Measurements from ENCODE around the gene MYLK3.

MYLK3 gene

GRCh38 chr16:46718214-46718613 is 29.9 kb downstream of the MYLK3 start:
- ATAC-seq = no peak
- no peaks in the 10 kb centered on the region for H3K4me1 Mint-ChIP-seq

DNA sequence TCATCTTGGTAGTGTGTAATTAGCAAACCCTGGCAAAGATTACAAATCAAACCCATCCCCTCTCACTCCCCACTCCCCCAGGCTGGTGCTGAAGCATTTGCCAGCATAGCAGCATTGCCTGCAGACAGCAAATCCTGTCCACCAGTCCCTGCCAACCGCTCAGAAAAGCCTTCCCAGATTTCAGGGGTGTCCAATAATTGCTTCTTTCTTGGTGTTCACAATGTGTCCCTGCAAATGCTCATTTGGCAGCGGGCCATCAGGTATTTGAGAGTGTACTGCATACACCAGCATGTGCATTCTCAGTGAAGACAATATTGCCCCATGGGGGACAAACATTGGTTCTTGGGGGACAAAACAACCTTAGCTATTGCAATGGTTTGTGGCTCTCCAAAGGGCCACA is 30.5 kb downstream of the MYLK3 start:
- no peaks in the 10 kb centered on the region for H3K4me1 Mint-ChIP-seq
- ATAC-seq (no peak), DNase-seq (ENCODE audit: low spot score in 2 of 2) (no peak)
- H3K4me3 Mint-ChIP-seq = no peak overlapping the region
- no peaks in the 10 kb centered on the region for H3K9me3 Mint-ChIP-seq
- H3K36me3 Mint-ChIP-seq = no peaks in the 10 kb centered on the region
- no peak overlapping the region for H3K27ac Mint-ChIP-seq

More at GRCh38 chr16:46718214-46718613, 29.9 kb downstream of the MYLK3 start:
- DNase-seq (ENCODE audit: low spot score in 2 of 2) = no peak
- Mint-ChIP-seq H3K4me3 (no peak overlapping the region), H3K36me3 (no peaks in the 10 kb centered on the region), H3K9me3 (no peaks in the 10 kb centered on the region), H3K27ac (no peak overlapping the region)

DNA sequence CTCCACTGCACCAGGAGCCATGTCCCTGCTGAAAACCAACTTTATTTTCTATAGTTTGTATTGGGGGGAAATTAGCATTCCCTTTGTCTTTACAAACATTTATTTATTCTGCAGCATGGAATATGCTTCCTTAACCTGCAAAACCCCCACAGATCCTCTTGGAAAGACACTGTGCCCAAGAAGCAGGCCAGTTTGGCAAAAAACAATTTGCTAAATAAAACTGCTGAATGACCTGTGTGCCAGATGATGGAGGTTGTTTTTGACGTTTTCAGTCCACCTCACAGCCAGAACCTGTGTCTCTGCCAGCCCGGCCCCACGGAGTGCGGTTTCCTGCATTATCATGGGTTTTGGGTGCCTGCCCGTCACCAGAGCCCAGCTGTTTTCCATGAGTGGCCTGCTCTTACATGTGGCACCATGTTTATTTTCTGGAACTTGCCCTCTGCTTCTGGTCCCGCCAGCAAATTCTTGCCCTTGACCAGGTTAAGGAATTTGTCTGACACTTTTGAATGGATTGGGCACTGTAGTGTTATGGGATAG is 32.3 kb downstream of the MYLK3 start:
- ATAC-seq (no peak), DNase-seq (ENCODE audit: low spot score in 2 of 2) (no peak)
- Mint-ChIP-seq H3K4me1 (no peaks in the 10 kb centered on the region), H3K9me3 (no peaks in the 10 kb centered on the region), H3K4me3 (no peak overlapping the region), H3K36me3 (no peaks in the 10 kb centered on the region), H3K27ac (no peak overlapping the region)

DNA sequence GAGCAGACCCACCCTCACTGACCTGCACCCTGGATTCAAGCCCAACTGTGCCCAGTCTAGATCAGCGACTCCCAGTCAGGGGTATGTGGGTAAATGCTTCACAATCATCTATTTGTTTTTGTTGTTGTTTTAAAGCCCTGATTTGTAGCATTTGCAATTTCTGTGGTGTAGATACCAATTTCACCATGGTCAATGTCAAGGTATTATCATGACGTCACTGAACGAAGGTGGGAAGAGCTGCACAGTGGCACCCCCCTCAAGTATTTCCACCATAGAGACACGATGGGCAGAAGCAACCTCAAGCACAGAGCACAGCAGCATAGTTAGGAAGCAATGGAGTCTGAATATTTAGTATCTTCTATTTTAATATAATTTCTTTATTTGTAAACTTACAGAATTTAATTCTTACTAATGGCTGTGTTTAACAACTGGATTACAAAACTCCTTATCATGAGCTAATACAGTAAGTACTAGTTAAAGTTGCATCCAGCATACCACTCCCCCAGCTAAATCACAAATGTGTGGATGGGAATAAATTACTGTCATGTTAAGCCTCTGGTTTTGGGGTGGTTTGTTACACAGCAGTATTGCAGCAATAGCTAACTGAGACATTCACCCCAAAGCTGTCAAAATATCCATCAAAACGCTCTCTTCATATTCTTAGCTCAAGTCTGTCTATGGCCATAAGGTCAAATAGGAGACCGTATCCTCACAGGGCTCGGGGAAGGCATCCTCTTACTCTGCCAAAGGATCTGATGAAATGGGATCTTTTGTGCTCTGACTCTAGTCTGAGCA is 33.1 kb downstream of the MYLK3 start:
- H3K4me1 Mint-ChIP-seq = no peaks in the 10 kb centered on the region
- H3K36me3 Mint-ChIP-seq = no peaks in the 10 kb centered on the region
- no peaks in the 10 kb centered on the region for H3K9me3 Mint-ChIP-seq
- H3K27ac Mint-ChIP-seq = no peak overlapping the region
- DNase-seq (ENCODE audit: low spot score in 2 of 2) (no peak), ATAC-seq (no peak)
- H3K4me3 Mint-ChIP-seq = no peak overlapping the region

DNA sequence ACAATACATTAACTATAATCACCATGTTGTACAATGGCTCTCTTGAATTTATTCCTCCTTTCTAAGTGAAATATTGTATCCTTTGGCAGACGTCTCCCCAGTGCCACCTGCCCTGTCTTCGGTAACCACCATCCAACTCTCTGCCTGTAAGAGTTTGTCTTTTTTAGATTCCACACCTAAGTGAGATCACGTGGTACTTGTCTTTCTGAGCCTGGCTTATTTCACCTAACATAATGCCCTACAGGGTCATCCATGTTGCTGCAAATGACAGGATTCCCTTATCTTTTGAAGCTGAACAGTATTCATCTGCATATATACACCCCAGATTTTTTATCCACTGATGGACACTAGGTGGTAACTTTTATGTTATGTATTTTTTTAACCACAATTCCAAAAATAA is 34.5 kb downstream of the MYLK3 start:
- no peaks in the 10 kb centered on the region for H3K4me1 Mint-ChIP-seq
- H3K36me3 Mint-ChIP-seq = no peaks in the 10 kb centered on the region
- H3K4me3 Mint-ChIP-seq = no peak overlapping the region
- H3K9me3 Mint-ChIP-seq = no peaks in the 10 kb centered on the region
- no peak for ATAC-seq
- no peak for DNase-seq (ENCODE audit: low spot score in 2 of 2)
- no peak overlapping the region for H3K27ac Mint-ChIP-seq

DNA sequence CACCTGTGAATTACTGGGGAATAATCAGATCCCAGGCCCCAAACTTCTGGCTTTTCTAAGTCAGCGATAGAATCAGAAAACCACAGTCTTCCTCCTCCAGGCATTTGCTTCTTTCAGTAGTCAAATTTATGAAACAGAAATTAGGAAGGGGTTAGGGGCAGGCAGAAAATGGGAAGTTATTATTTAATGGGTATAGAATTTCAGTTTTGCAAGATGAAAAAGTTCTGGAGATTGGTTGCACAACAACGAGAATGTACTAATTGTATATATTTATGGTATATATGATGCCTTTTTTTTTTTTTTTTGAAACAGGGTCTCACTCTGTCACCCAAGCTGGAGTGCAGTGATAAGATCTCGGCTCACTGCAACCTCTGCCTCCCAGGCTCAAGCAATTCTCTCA is 35.2 kb downstream of the MYLK3 start:
- Mint-ChIP-seq H3K4me3 (no peak overlapping the region), H3K27ac (no peak overlapping the region), H3K36me3 (no peaks in the 10 kb centered on the region), H3K9me3 (no peaks in the 10 kb centered on the region), H3K4me1 (no peaks in the 10 kb centered on the region)
- ATAC-seq = no peak
- DNase-seq (ENCODE audit: low spot score in 2 of 2) = no peak

DNA sequence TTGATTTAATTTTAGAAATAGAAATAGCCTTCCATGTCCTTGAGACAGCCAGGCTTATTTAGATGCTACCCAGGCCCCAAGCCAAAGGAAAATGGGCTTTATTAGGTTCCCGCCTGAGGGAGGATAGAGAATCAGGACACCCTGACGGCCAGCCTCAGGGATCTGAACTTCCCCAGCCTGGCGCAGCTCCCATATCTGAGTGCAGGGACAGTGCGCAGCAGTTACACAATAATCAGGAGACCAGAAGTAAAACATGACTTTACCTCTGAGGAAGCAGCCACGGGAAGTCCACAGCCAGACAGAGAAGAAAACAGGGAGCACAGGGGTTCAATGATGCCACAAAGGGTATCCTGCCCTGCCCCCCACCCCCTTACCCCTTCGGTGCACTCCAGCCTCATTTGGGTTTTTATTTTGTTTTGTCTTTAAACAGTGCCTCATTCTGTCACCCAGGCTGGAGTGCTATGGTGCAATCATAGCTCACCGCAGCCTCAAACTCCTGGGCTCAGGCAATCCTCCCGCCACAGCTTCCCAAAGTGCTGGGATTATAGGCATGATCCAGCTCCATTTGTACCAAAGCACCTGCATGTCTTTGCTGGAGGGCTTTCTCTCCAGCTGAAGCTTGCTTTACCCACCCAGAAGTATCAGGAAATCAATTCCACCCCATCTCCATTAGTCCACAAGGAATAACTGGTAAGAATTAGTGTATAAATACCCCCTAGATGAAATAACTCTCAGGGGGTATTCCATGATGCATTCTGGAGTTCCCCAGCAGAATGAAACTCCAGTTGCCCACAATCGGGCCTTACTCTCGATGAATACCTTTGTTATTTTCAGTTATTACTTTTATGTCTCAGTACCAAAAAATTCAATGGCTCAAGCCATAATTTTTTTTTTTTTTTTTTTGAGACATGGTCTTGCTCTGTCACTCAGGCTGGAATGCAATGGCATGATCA is 36.8 kb downstream of the MYLK3 start:
- ATAC-seq (no peak), DNase-seq (ENCODE audit: low spot score in 2 of 2) (no peak)
- no peaks in the 10 kb centered on the region for H3K4me1 Mint-ChIP-seq
- no peaks in the 10 kb centered on the region for H3K36me3 Mint-ChIP-seq
- no peaks in the 10 kb centered on the region for H3K9me3 Mint-ChIP-seq
- no peak overlapping the region for H3K4me3 Mint-ChIP-seq
- H3K27ac Mint-ChIP-seq = no peak overlapping the region

DNA sequence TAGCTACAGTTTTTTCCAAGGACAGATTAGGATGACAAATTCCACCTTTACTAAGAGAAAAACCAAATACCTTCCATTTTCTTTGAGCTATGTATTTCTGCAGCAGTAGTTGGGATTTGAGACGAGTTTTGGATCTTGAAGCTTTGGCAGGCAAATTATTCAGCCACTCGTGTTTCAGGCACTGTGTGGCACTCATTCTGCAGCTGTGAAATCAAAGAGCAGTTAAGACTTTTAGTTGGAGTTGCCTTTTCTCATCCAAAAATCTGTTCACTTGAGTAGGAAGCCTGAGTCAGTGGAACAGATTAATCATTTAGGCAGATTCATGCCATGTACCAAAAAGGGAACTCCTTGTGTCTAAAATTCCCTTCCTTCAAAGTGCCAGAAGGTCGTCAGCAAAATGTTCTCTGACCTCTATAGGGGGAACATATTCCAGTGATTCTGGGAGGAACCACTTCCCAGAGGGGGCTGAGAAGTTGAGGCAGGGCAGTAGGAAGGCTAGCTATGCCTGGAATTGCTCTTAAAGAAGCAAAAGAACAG is 38.6 kb downstream of the MYLK3 start:
- DNase-seq (ENCODE audit: low spot score in 2 of 2) (peak in 1 of 2 donors; percentile 32), ATAC-seq (no peak)
- Mint-ChIP-seq H3K9me3 (no peaks in the 10 kb centered on the region), H3K4me1 (no peaks in the 10 kb centered on the region), H3K36me3 (no peaks in the 10 kb centered on the region), H3K4me3 (no peak overlapping the region), H3K27ac (no peak overlapping the region)

GRCh38 chr16:46706642-46707041 is 41.5 kb downstream of the MYLK3 start:
- ATAC-seq (peak; percentile 72), DNase-seq (ENCODE audit: low spot score in 2 of 2) (peak in 1 of 2 donors; percentile 35)
- Mint-ChIP-seq H3K27ac (no peak overlapping the region), H3K9me3 (no peaks in the 10 kb centered on the region), H3K36me3 (no peaks in the 10 kb centered on the region), H3K4me1 (no peaks in the 10 kb centered on the region), H3K4me3 (no peak overlapping the region)

DNA sequence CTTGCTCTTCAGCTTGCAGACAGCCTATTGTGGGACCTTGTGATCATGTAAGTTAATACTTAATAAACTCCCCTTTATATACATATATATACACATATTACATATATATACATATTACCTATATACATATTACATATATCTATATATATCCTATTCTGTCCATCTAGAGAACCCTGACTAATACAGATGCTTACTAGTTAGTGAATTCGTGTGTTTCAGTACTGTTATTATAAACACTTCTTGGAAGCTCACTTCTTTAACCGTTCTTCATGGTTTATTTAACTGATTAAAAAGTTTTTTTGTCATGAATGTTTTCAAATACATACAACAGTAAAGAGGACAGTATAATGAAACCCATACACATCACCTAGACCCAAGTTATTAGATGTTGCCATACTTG is 46.1 kb downstream of the MYLK3 start:
- DNase-seq (ENCODE audit: low spot score in 2 of 2) = no peak
- no peak overlapping the region for H3K4me3 Mint-ChIP-seq
- no peaks in the 10 kb centered on the region for H3K9me3 Mint-ChIP-seq

GRCh38 chr16:46701615-46702014 is 46.5 kb downstream of the MYLK3 start:
- ATAC-seq = no peak
- H3K4me3 Mint-ChIP-seq = no peak overlapping the region
- DNase-seq (ENCODE audit: low spot score in 2 of 2) = no peak
- no peak overlapping the region for H3K27ac Mint-ChIP-seq
- H3K4me1 Mint-ChIP-seq = no peaks in the 10 kb centered on the region
- H3K36me3 Mint-ChIP-seq = peaks cover 20% of the 10 kb centered on the region
- no peaks in the 10 kb centered on the region for H3K9me3 Mint-ChIP-seq

More for the DNA sequence above, 46.1 kb downstream of the MYLK3 start:
- Mint-ChIP-seq H3K27ac (no peak overlapping the region), H3K4me1 (no peaks in the 10 kb centered on the region), H3K36me3 (peaks cover 16% of the 10 kb centered on the region)
- peak; percentile 66 for ATAC-seq

- Mint-ChIP-seq H3K27ac (no peak overlapping the region), H3K4me1 (no peaks in the 10 kb centered on the region), H3K36me3 (peaks cover 36% of the 10 kb centered on the region), H3K4me3 (no peak overlapping the region), H3K9me3 (no peaks in the 10 kb centered on the region)
- DNase-seq (ENCODE audit: low spot score in 2 of 2) (no peak), ATAC-seq (peak; percentile 42)
Observed at GRCh38 chr16:46700048-46700447, 48.1 kb downstream of the MYLK3 start.

DNA sequence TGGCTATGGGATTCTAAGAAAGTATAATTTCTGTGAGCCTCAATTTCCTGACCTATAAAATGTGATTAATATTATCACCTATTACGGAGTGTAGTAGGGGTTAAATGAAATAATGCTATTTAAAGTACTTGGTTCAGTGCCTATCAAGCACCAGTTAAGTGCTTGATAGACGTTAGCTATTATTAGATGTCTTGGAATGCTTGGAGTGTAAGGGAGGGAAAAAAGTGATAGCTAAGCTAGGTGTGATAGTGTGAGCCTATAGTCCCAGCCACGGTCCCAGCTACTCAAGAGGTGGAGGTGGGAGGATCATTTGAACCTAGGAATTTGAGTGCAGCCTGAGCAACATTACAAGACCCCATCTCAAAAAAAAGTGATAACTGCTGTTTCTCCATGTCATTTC is 51.2 kb downstream of the MYLK3 start:
- Mint-ChIP-seq H3K4me3 (no peak overlapping the region), H3K36me3 (peaks cover 60% of the 10 kb centered on the region), H3K9me3 (no peaks in the 10 kb centered on the region), H3K4me1 (no peaks in the 10 kb centered on the region), H3K27ac (no peak overlapping the region)
- DNase-seq (ENCODE audit: low spot score in 2 of 2) (no peak), ATAC-seq (no peak)

GRCh38 chr16:46695937-46696336 is 52.2 kb downstream of the MYLK3 start:
- no peak for DNase-seq (ENCODE audit: low spot score in 2 of 2)
- ATAC-seq = no peak
- Mint-ChIP-seq H3K4me1 (peaks cover 6% of the 10 kb centered on the region), H3K36me3 (peaks cover 66% of the 10 kb centered on the region), H3K9me3 (no peaks in the 10 kb centered on the region), H3K4me3 (no peak overlapping the region), H3K27ac (no peak overlapping the region)

GRCh38 chr16:46693598-46693997 is 54.5 kb downstream of the MYLK3 start:
- DNase-seq (ENCODE audit: low spot score in 2 of 2) (no peak), ATAC-seq (no peak)
- Mint-ChIP-seq H3K4me1 (peaks cover 9% of the 10 kb centered on the region), H3K9me3 (no peaks in the 10 kb centered on the region), H3K36me3 (peaks cover 66% of the 10 kb centered on the region), H3K4me3 (no peak overlapping the region), H3K27ac (no peak overlapping the region)

Data from stimulated activated effector memory CD8-positive, alpha-beta T cell treated with anti-CD3 and anti-CD28 coated beads, Interleukin-12 subunit alpha, Interleukin-12 subunit beta, amount 100 ng/mL, for 72 hours (primary cell).